Measurements from ENCODE around the gene THOP1.

Gene THOP1

DNA sequence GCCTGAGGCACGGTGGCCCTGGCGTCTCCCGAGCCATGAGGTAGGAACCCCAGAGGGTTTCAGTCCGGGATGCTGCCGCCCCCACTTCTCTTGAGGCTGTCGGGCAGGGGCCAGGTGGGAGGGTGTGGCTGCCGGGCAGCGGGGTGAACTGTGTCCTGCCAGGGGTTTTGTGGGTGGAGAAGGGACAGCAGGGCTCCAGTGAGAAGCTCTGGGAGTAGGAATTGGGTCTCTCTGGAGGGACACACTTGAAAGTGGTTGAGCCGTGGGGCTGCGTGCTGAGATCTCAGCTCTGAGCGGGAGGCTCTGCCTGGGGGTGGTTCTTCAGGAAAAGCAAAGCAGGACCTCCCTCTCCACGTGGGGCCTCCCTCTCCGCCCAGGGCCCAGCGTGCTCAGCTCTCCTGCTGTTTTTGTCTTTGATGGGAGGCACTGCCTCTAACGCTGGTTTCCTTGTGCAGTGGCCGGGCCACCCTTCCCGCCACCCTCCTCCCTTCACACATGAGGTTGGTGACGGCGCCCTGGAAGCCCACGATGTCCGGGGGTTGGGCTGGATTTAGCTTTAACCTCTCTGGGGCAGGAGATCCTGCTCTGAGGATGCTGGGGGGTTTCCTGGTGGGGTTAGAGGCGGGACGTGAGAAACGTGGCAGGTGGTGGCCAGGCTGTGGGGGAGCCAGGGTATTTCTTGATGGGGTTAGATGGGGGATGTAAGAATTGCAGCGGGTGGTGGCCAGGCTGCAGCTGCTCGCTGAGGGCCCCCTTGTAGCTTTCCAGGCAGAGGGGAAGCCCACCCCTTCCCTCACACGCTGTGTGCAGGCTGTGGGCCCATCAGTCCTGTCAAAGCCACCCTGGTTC lies 19.1 kb downstream of the THOP1 start:
- no peak for DNase-seq (ENCODE audit: low read depth)

- no peak for DNase-seq (ENCODE audit: low read depth)
These were observed 20.1 kb downstream of the THOP1 start for GRCh38 chr19:2805261-2805900.

DNA sequence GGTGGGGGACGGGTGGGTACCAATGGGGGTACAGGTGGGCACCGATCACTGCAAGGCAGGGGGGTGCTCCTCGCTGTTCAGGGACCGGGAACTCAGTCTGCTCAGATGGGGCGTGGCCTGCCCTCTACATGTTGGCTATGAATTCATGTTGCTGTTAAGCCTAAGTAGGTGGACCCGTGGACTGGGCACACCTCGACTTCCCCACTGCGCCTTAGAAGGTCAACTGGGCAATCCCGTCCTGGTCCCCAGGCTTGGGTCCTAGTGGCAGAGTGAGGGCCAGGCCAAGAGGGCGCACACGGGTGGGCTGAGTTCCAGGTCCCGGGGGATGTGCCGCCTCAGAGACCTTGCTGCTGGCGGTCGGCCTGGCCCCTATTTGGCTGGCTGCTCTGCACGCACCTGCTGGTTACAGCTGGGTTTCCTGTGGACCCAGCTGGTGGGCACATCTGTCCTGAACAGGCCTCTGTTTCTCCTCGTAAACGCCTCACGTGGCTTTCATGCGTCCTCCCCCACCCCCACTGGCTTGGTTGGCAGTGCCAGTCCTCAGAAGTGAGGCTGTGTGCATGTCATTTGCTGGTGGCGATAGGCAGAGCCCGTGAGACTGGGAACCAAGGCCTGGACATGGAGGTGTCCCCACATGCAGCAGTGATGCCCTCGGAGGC lies 20.8 kb downstream of the THOP1 start:
- DNase-seq (ENCODE audit: low read depth) = no peak

DNA sequence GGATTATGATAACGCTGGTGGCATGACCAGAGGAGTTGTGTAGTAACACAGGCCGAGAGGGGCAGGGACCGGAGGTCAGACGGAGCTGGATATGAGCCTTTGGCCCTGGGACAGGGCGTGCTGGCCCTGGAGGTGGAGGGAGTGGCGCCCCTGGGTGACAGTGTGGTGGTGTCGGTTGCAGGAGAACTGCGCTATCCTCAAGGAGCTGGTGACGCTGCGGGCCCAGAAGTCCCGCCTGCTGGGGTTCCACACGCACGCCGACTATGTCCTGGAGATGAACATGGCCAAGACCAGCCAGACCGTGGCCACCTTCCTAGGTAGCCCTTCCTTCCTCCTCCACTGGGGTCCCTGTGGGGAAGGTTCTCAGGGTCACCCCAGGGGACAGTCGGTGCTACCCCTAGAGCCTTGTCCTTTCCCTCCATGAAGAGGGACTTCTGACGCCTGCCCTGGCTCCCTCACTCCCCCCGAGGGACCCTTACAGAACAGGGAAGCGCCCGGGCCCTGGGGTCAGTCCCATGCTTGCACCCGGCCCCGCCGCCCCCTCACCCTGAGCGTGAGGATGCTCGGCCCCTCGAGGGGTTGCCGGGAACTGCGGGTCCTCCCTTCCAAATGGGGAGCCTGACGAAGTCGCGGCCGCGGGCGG lies 21.6 kb downstream of the THOP1 start:
- no peak for DNase-seq (ENCODE audit: low read depth)

GRCh38 chr19:2807379-2808128 lies 22.3 kb downstream of the THOP1 start:
- no peak for DNase-seq (ENCODE audit: low read depth)

- DNase-seq (ENCODE audit: low read depth) = no peak
These were observed 23.0 kb downstream of the THOP1 start for GRCh38 chr19:2808129-2808941.

- DNase-seq (ENCODE audit: low read depth) = no peak
These were observed 24.3 kb downstream of the THOP1 start for GRCh38 chr19:2809387-2810140.

GRCh38 chr19:2810141-2811091 lies 25.1 kb downstream of the THOP1 start:
- no peak for DNase-seq (ENCODE audit: low read depth)

DNA sequence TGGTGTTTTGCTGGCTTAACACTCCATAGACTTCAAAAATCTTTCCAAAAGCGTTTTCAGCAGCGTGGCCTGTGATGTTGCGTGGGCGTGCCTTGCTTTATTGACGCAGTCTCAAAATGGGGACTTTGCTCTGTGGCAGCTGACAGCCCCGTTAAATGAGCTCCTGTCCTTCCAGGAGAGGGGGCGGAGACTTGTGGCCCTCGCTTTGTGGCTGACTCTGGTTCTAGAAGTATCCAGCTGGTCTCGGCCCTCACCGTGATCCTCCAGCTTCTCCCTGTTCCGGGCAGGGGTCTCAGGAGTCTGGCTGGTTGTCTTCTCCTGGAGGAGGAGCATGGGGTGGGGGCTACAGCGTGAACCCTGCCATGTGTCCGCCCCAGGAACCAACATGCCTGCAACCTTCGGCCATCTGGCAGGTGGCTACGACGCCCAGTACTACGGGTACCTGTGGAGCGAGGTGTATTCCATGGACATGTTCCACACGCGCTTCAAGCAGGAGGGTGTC lies 26.0 kb downstream of the THOP1 start:
- DNase-seq (ENCODE audit: low read depth) = no peak

- DNase-seq (ENCODE audit: low read depth) = no peak
These were observed 26.6 kb downstream of the THOP1 start for GRCh38 chr19:2811735-2812413.

DNA sequence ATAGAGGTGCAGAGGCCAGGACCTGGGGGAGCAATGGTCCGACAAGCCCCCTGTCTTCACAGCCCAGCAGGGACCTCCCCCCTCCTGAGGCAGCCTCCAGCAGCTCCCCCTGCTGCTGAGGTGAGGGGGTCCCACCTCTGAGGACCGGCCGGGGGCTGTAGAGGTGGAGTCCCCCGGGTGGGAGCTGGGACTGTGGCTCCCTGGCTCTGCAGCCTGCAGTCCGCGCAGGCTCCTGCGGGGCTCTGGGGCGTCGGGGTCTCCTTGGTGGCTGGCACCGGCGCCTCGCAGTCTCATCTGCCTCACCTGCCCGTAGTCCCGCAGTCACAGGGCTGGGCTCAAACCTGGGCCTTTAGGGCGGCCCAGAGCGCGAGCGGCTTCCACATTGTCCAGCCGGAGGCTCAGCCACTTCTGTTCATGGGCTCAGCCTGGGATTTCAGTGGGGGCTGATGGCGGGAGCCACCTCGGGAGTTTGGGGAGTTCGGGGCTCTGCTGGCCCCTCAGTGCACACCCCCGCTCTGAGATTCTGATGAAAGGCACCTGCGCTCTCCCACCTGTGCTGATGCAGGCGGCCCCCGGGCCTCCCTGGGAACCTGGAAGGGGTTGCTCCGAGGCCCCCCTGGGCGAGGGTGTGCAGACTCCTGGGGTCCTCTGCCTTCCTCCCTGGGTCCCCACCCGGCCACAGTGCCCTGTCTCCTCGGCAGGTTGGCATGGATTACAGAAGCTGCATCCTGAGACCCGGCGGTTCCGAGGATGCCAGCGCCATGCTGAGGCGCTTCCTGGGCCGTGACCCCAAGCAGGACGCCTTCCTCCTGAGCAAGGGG lies 27.3 kb downstream of the THOP1 start:
- DNase-seq (ENCODE audit: low read depth) = no peak

GRCh38 chr19:2813235-2814160 lies 28.2 kb downstream of the THOP1 start:
- DNase-seq (ENCODE audit: low read depth) = no peak

DNA sequence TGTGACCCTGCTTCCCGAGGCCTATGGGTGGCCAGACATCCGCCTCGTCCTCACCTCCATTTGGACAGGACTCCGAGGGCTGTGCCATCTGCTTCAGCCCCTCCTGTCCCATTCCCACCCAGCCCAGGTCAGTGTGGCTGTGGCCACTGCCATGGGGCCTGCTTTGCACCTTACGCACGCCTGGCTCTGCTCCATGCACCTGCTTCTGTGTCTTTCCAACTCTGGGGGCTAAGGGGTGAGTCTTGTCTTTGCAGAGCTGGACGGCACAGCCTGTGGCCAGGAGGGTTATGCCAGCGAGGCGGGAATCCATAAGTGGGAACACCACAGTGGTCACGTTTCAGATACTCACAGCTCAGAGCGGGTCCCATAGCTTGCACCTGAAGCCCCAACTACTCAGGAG lies 29.1 kb downstream of the THOP1 start:
- no peak for DNase-seq (ENCODE audit: low read depth)

GRCh38 chr19:2815191-2815614 lies 29.9 kb downstream of the THOP1 start:
- DNase-seq (ENCODE audit: low read depth) = no peak

DNA sequence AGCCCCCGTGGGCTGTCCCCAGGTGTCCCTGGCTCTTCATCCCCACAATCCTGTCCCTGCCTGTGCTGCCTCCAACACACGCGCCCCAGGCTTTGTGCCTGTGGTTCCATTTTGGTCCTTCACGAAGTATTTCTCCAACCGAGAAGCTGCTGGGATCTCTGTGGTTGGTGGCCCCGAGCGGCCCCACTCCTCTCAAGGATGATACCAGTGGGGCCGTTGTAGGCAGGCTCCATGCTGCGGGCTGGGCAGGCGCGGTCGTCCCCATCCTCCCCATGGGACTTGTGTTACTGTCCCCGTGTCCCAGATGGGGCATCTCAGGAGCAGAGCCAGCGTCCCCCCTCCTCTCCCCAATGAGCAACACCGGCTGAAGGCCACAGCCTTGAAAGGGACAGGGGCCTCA lies 30.6 kb downstream of the THOP1 start:
- no peak for DNase-seq (ENCODE audit: low read depth)

DNA sequence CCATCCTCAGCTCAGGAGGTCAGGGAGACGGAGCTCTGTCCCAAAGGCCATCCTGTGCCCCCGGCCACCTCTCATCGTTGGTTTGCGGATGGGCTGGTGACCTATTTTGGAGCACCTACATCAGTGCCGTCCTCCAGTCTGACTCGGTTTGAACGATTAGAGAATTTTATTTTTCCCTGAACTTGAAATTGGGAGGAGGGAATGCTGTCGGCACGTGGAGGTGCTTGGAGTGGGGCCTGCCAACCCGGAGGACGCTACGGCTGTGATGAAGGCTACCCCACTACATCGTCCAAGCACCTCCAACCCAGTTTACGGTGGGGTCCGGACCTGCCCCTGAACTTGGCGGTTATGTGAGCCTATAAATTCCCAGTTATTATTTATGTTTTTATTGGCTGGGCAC lies 31.3 kb downstream of the THOP1 start:
- no peak for DNase-seq (ENCODE audit: low read depth)

Data from ELR (cell line).